Measurements from ENCODE around the gene EIF3M.
"Not testable (repeated sequence)": the region's sequence is repeated elsewhere in the genome, so short reads cannot be mapped to it uniquely, and the experiment has no call there.

The EIF3M gene

DNA sequence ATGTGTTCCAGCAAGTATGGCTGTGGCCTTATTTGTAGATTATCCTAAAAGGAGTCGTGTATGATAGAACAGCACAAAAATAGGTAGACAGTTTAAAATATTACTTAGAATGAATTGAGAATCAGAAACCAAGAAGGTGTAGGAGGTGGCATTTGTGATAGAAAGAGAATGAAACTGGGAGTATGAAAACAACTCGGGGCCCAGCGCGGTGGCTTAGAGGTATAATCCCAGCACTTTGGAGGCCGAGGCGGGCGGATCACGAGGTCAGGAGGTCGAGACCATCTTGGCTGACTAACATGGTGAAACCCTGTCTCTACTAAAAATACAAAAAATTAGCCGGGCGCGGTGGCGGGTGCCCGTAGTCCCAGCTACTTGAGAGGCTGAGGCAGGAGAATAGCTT lies 12.5 kb downstream of the EIF3M start:
- DNase-seq (ENCODE audit: low read depth) = not testable (repeated sequence)

GRCh38 chr11:32597921-32598320 lies 14.3 kb downstream of the EIF3M start:
- DNase-seq (ENCODE audit: low read depth) = no peak

GRCh38 chr11:32602657-32603415 lies 19.2 kb downstream of the EIF3M start:
- DNase-seq (ENCODE audit: low read depth) = no peak

- no peak for DNase-seq (ENCODE audit: low read depth)
These were observed 22.6 kb downstream of the EIF3M start for GRCh38 chr11:32606220-32606619.

DNA sequence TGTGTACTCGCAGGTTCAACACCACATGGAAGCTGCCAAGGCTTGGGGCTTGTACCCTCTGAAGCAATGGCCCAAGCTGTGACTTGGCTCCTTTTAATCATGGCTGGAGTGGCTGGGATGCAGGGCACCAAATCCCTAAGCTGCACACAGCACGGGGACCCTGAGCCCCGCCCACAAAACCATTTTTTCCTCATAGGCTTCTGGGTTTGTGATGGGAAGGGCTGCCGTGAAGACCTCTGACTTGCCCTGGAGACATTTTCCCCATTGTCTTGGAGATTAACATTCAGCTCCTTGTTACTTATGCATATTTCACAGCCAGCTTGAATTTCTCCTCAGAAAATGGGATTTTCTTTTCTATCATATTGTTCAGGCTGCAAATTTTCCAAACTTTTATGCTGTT lies 25.2 kb downstream of the EIF3M start:
- not testable (repeated sequence) for DNase-seq (ENCODE audit: low read depth)

GRCh38 chr11:32610797-32611352 lies 27.2 kb downstream of the EIF3M start:
- DNase-seq (ENCODE audit: low read depth) = no peak

GRCh38 chr11:32613500-32614151 lies 30.0 kb downstream of the EIF3M start:
- no peak for DNase-seq (ENCODE audit: low read depth)

DNA sequence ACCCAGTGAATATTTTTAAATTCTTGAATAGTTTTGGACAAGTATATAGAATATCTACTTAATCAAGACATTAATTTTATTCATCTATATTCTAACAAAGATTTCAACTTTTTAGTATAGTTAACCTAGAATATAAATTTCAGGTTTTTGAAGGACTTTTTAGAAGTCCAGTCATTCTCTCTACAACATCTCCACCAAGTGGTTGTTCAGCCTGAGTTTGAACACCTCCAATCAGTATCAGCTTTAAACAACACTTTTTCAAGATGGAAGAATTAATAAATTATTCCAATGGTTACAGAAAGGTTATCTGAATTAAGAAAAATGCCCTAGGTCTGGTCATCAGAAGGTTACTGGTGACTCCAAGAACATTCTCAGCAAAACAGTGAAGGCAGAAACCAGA lies 31.8 kb downstream of the EIF3M start:
- no peak for DNase-seq (ENCODE audit: low read depth)

- no peak for DNase-seq (ENCODE audit: low read depth)
These were observed 33.3 kb downstream of the EIF3M start for GRCh38 chr11:32616903-32617302.

GRCh38 chr11:32630844-32631243 lies 47.2 kb downstream of the EIF3M start:
- no peak for DNase-seq (ENCODE audit: low read depth)

DNA sequence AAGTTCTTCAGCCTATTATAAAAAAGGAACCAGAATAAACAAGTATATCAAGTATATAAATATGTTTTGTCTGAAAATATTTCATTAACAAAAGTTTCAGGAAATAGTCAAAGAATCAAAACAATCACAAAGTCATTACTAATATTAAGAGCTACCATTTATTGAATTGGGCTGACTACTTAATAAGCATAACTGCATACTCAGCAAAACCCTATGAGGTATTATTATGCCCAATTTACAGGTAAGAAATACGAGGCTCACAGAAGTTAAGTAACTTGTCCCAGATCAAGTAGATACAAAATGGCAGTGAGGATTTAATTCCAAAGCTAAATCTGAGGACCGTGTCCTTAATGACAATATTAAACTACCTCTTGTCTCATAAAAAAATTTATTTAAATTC lies 52.2 kb downstream of the EIF3M start:
- DNase-seq (ENCODE audit: low read depth) = no peak

DNA sequence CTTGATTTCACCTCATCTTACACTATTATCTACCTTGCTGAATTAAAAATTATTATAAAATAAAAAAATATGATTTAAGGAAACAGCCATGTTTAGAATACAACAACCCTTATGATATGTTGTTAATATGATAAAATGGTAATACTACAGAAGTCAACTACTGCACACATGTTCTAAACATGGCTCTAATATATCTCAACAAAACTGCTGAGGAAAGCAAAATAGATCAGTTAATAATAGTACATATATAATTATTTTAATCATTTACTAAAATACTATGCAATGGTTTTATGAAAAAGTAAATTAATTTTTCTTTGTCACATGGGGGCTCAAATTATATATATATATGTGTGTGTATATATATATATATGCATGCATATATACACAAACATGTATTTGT lies 57.7 kb downstream of the EIF3M start:
- DNase-seq (ENCODE audit: low read depth) = no peak

DNA sequence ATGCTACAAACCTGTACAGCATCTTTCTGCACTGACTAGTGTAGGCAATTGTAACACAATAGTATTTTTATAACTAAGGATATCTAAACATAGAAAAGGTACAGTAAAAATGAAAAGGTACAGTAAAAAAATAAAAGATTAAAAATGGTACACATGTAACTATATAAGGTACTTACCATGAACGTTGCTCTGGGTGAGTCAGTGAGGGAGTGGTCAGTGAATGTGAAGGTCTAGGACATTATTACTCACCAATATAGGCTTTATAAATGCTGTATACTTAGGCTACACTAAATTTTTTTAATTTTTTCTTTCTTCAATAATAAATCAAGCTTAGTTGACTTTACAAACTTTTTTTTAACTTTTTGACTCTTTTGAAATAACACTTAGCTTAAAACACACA lies 59.9 kb downstream of the EIF3M start:
- DNase-seq (ENCODE audit: low read depth) = no peak

All from T-helper 22 cell (primary cell).